ENCODE results near the gene AIDA. TPM values are rescaled to one million over a fixed set of nuclear protein-coding genes. Genes with fewer than 3 reads are reported as not detected.
"Not testable (repeated sequence)": the region's sequence is repeated elsewhere in the genome, so short reads cannot be mapped to it uniquely, and the experiment has no call there.

AIDA gene
- total and polyA plus RNA-seq, 7 donors, result 34.9 to 104 (median 71.5) TPM

DNA sequence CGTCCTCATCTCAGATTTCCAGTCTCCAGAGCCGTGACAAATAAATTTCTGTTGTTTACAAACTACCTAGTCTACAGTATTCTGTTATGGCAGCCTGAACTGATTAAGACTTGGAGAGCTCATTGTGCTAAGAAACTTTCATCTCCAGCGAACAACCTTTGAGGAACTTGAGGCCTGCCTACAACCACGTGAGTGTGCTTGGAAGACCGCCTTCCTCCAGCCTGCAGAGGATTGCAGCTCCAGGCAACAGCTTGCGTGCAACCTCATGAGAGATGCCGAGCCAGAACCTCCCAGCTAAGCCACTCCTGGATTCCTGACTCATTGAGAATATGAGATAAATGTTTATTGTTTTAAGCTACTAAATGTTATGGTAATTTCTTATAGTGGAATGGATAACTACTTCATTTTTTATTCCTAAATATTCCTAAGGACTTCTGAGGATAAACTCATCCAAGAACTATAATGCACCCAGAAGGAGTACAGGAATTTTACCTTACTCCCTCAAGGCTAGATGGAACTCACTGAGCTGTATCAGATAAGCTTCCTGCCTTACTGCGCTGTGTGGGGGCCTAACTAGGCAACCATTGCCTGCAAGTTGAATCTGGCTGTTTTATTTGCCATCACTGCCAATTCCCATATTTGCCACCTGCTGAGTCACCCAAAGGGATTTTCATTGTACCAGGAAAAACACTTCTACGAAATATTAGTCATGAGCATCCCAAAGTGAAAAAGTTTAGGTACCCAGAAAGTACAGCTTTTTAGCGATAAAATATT is 42.3 kb upstream of the AIDA start:
- Histone ChIP-seq H3K4me1 (peaks cover 0 to 45% (median 32%) of the 10 kb centered on the region in 4 donors), H3K27me3 (no peaks in the 10 kb centered on the region), H3K4me3 (no peak overlapping the region), H3K9me3 (no peaks in the 10 kb centered on the region), H3K27ac (peak overlapping the region in 3 of 4 donors; percentile 79 to 89 (median 89)), H3K36me3 (no peaks in the 10 kb centered on the region)
- 78 to 89% methylated on average over 10 of the region's 10 CpGs for WGBS, 2 donors
- DNase-seq, result peak; percentile 88
- TF ChIP-seq EP300 (IDR thresholded peaks at IDR 0.05) (peak in 1 of 4 donors; percentile 28), POLR2A (IDR thresholded peaks at IDR 0.05) (no peak), POLR2AphosphoS5 (IDR thresholded peaks at IDR 0.05) (peak in 3 of 4 donors; percentile 7 to 59 (median 12))
- TF ChIP-seq, protein P1, sequence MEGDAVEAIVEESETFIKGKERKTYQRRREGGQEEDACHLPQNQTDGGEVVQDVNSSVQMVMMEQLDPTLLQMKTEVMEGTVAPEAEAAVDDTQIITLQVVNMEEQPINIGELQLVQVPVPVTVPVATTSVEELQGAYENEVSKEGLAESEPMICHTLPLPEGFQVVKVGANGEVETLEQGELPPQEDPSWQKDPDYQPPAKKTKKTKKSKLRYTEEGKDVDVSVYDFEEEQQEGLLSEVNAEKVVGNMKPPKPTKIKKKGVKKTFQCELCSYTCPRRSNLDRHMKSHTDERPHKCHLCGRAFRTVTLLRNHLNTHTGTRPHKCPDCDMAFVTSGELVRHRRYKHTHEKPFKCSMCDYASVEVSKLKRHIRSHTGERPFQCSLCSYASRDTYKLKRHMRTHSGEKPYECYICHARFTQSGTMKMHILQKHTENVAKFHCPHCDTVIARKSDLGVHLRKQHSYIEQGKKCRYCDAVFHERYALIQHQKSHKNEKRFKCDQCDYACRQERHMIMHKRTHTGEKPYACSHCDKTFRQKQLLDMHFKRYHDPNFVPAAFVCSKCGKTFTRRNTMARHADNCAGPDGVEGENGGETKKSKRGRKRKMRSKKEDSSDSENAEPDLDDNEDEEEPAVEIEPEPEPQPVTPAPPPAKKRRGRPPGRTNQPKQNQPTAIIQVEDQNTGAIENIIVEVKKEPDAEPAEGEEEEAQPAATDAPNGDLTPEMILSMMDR (IDR thresholded peaks at IDR 0.05), result no peak
- intact Hi-C loops (cut with DNase I), result loop anchor here (2.0 to 10.0 kb wide), 4 partner anchors 14 to 218 kb away; partner anchors contain the start of gene DISP1

DNA sequence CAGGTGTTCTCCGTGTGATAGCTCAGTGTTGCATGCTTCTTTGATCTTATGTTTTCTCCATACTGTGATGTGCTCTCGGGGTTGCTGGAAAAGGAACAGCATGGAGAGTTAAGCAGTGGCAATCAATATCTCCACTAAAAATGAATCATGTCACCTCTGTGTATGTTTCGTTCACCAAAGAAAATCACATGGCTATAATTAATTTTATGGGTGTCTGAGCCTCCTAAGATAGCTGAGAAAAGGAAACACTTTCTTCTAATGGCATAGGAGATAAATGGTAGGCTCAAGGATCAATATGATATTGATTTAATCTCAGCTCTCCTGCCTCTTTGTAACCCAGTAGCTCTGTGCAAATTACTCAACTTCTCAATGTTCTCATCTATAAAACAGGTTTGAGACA is 39.0 kb upstream of the AIDA start:
- Histone ChIP-seq H3K36me3 (no peaks in the 10 kb centered on the region), H3K4me3 (no peak overlapping the region), H3K4me1 (peaks cover 0 to 17% (median 10%) of the 10 kb centered on the region in 4 donors), H3K9me3 (no peaks in the 10 kb centered on the region), H3K27ac (no peak overlapping the region), H3K27me3 (no peaks in the 10 kb centered on the region)
- intact Hi-C loops (cut with DNase I), result loop anchor here (10.0 kb wide), 1 partner anchor 184 kb away; no protein-coding TSS in a partner anchor
- no peak for TF ChIP-seq POLR2AphosphoS5 (IDR thresholded peaks at IDR 0.05)
- TF ChIP-seq, protein P1 (IDR thresholded peaks at IDR 0.05), result no peak
- no peak for TF ChIP-seq EP300 (IDR thresholded peaks at IDR 0.05)
- DNase-seq, result no peak
- 83 to 84% methylated on average over 3 of the region's 3 CpGs for WGBS, 2 donors

DNA sequence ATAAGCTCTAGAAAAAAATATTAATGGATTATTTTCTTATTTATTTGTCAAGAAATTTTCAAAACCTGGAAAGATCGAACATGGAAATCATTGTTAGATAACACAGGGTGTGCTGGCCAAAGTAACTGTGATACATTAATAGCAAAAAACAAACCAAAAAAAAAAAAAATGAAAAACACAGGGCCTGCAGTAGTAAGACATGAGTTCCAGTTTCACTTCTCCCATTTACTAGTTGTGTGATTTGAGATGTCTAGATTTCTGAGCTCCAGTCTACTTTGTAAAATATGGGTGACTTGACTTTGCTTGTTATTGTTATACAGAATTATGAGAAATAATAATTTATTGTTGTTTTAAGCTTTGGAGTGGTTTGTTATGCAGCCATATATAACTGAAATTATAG is 38.4 kb upstream of the AIDA start:
- H3K4me3 ChIP-seq, result no peak overlapping the region
- 82 to 96% methylated on average over 1 of the region's 1 CpG for WGBS, 2 donors
- no peaks in the 10 kb centered on the region for H3K27me3 ChIP-seq
- intact Hi-C loops (cut with DNase I), result loop anchor here (10.0 kb wide), 1 partner anchor 184 kb away; no protein-coding TSS in a partner anchor
- H3K27ac ChIP-seq, result no peak overlapping the region
- H3K9me3 ChIP-seq, result no peaks in the 10 kb centered on the region
- H3K36me3 ChIP-seq, result no peaks in the 10 kb centered on the region
- peaks cover 0 to 11% (median 10%) of the 10 kb centered on the region in 4 donors for H3K4me1 ChIP-seq
- no peak for TF ChIP-seq POLR2AphosphoS5 (IDR thresholded peaks at IDR 0.05)
- no peak for TF ChIP-seq POLR2A (IDR thresholded peaks at IDR 0.05)
- no peak for TF ChIP-seq EP300 (IDR thresholded peaks at IDR 0.05)
- TF ChIP-seq, protein P1 (IDR thresholded peaks at IDR 0.05), result no peak
- DNase-seq, result no peak

DNA sequence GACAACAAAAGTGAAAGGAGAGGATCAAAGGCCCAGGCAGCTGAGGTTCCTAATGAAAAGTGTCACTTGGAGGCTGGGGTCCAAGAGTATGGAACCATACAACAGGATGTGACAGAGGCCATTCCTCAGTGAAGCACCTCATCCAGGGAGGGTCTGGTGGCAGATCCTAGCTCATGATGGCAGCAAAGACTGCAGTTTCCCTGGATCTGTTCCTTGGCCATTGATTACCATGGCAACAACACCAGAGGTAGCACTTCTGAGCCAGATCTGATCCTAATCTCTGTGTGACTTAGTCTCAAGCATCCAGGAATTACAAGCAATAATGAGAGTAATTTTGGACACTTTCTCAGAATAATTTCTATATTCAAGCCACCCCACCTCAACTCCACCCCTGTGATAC is 37.6 kb upstream of the AIDA start:
- peaks cover 0 to 7% (median 4%) of the 10 kb centered on the region in 4 donors for H3K4me1 ChIP-seq
- no peaks in the 10 kb centered on the region for H3K36me3 ChIP-seq
- H3K4me3 ChIP-seq, result no peak overlapping the region
- DNase-seq, result no peak
- H3K27me3 ChIP-seq, result no peaks in the 10 kb centered on the region
- no peak for TF ChIP-seq EP300 (IDR thresholded peaks at IDR 0.05)
- no peak overlapping the region for H3K27ac ChIP-seq
- H3K9me3 ChIP-seq, result no peaks in the 10 kb centered on the region
- intact Hi-C loops (cut with DNase I), result loop anchor here (10.0 kb wide), 1 partner anchor 185 kb away; no protein-coding TSS in a partner anchor

DNA sequence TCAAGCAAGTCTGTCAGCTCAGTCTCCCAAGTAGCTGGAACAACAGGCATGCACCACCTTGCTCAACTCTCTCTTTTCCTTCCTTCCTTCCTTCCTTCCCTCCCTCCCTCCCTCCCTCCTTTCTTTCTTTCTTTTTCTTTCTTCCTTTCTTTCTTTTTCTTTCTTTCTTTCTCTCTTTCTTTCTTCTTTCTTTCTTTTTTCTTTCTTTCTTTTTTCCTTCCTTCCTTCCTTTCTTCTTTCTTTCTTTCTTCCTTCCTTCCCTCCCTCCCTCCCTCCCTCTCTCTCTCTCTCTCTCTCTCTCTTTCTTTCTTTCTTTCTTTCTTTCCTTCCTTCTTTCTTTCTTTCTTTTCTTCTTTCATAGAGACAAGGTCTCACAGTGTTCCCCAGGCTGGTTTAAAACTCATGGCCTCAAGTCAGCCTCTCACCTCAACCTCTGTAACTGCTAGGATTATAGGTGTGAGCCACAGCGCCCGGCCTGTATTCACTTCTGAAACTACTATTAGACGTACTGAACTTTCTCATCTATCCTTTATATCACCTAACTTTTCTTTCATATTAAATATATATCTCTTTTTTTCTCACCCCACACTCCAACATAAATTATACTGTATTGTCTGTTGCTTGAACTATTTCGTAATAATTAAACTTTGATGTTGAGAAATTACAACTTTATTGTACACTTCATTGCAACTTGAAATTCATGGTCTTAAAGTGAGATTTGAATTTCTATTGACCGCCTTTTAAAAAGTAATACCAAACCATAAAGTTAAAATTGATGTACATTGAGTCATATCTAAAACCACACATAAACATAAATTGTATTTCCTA is 29.6 kb upstream of the AIDA start:
- H3K4me1 ChIP-seq; DNase-seq; H3K36me3 ChIP-seq; H3K27me3 ChIP-seq; H3K9me3 ChIP-seq; intact Hi-C loops (cut with DNase I); H3K4me3 ChIP-seq; H3K27ac ChIP-seq: not testable (repeated sequence)
- WGBS, 2 donors, result 88% methylated on average over 5 of the region's 5 CpGs
